Measurements from ENCODE around the gene POLE. TPM values are rescaled to one million over a fixed set of nuclear protein-coding genes. Genes with fewer than 3 reads are reported as not detected.
A peak's percentile ranks its signal among the peaks of the same experiment; 100 is the strongest.

The POLE gene
- total and polyA plus RNA-seq, 10 of the 15 experiments (the other 5 are each of a cell fraction or from before 2014, with no cell fraction given) = 2.3 to 103 (median 37.1) TPM

GRCh38 chr12:132649226-132649945 lies 37.8 kb downstream of the POLE start:
- FAIRE-seq = no peak
- CTCF ChIA-PET = no interaction called here

More at GRCh38 chr12:132649226-132649945, 37.8 kb downstream of the POLE start:
- H2AFZ ChIP-seq (ENCODE audit: control insufficient read depth, low read depth, low read length) = no peak overlapping the region
- no peaks in the 10 kb centered on the region for H3K4me1 ChIP-seq (ENCODE audit: control insufficient read depth, insufficient read depth, low read length)
- no TSS peak for BruUV-seq (replicated peaks)
- intact Hi-C loops (cut with micrococcal nuclease; ENCODE audit: unreplicated experiment) (no loop called here), in situ Hi-C loops (cut with MboI) (no loop called here)
- H3K27ac ChIP-seq (ENCODE audit: control insufficient read depth, insufficient read depth) = no peak overlapping the region
- WGBS (ENCODE audit: insufficient coverage, insufficient replicate concordance, low lambda C conversion rate, missing lambda C conversion rate) = 95% methylated on average over 27 of the region's 27 CpGs
- no peak overlapping the region for H3K4me3 ChIP-seq
- TF ChIP-seq ZNF217 (IDR thresholded peaks at IDR 0.05) = no peak
- TF ChIP-seq CREM (IDR thresholded peaks at IDR 0.05; ENCODE audit: low read depth) = no peak
- peak; percentile 26; the same call in 1 of the 2 replicates for TF ChIP-seq POLR2A (IDR thresholded peaks at IDR 0.05; ENCODE audit: low read depth, low read length)
- no peak for TF ChIP-seq NRF1 (conservative IDR thresholded peaks at IDR 0.05; ENCODE audit: low read depth, low read length)
- no peak for TF ChIP-seq NFIC (IDR thresholded peaks at IDR 0.05; ENCODE audit: low read depth, low read length)
- TF ChIP-seq SKIL (IDR thresholded peaks at IDR 0.05; ENCODE audit: low read depth, poor library complexity, severe bottlenecking) = no peak
- no peak for TF ChIP-seq EP300 (IDR thresholded peaks at IDR 0.05; ENCODE audit: borderline replicate concordance in 1 of 2, control insufficient read depth in 1 of 2, low read depth in 2 of 2, low read length in 2 of 2)
- RAD21 ChIA-PET (ENCODE audit: unreplicated experiment) = no interaction called here
- no peaks in the 10 kb centered on the region for H3K79me2 ChIP-seq (ENCODE audit: control insufficient read depth, insufficient read depth, low read length)
- no peak for ATAC-seq
- H3K27me3 ChIP-seq (replicated peaks in 1 of 2; ENCODE audit: control insufficient read depth in 2 of 2, insufficient read depth in 2 of 2, low read length in 1 of 2) = no peaks in the 10 kb centered on the region
- H4K20me1 ChIP-seq (ENCODE audit: control insufficient read depth, insufficient read depth) = no peaks in the 10 kb centered on the region
- POLR2A ChIA-PET = no interaction called here
- no peaks in the 10 kb centered on the region for H3K9me3 ChIP-seq (replicated peaks; ENCODE audit: control insufficient read depth, insufficient read depth, low read length)
- H3K9ac ChIP-seq (ENCODE audit: control insufficient read depth, insufficient read depth, low read length) = no peak overlapping the region
- DNase-seq (ENCODE audit: low read depth, low spot score) = no peak
- peaks cover 2 to 23% of the 10 kb centered on the region in 2 experiments for H3K36me3 ChIP-seq (ENCODE audit: control insufficient read depth in 2 of 2, insufficient read depth in 2 of 2, low read length in 1 of 2)
- SMC1A ChIA-PET (ENCODE audit: uncharacterized antibody, unreplicated experiment) = no interaction called here
- no peak overlapping the region for H3K4me2 ChIP-seq (ENCODE audit: control insufficient read depth, insufficient read depth)

All from GM12878 (cell line).